SU-DHL-6 (cell line): ENCODE results near the gene GREB1L.

Experiments used
- H2AFZ ChIP-seq: fragments of 200-600 bp; sonication (generic); 2 replicates; pipeline ENCODE4 v1.6.1; 2014; ENCODE audit warnings: low read depth, mild to moderate bottlenecking, moderate library complexity, mixed read lengths, antibody characterized with exemption, low read length; ENCODE audit not compliant: severe bottlenecking
- H3F3A ChIP-seq: fragments of 200-600 bp; shearing (Covaris generic); 2 replicates; pipeline ENCODE4 v1.6.0; 2016; ENCODE audit warnings: antibody characterized with exemption, mild to moderate bottlenecking; ENCODE audit not compliant: insufficient read depth
- H3K27ac ChIP-seq: fragments of 200-600 bp; sonication (generic); 2 replicates; pipeline ENCODE4 v1.5.1; 2016; ENCODE audit warnings: low read depth, mild to moderate bottlenecking, low read length, moderate library complexity, mixed read lengths
- H3K27me3 ChIP-seq: fragments of 200-600 bp; sonication (generic), shearing (Covaris generic); 2 replicates; pipeline ENCODE4 v1.6.0; 2014; ENCODE audit warnings: mild to moderate bottlenecking, low read length
- H3K36me3 ChIP-seq: fragments of 200-600 bp; sonication (generic); 2 replicates; pipeline ENCODE4 v1.6.1; 2014; ENCODE audit warnings: mild to moderate bottlenecking, low read length, mixed read lengths
- H3K4me2 ChIP-seq: fragments of 300-600, 200-600 bp; shearing (Covaris generic), sonication (generic); 2 replicates; pipeline ENCODE4 v1.6.0; 2014; ENCODE audit warnings: low read length, low read depth, mild to moderate bottlenecking; ENCODE audit not compliant: poor library complexity, severe bottlenecking
- H3K4me3 ChIP-seq: fragments of 200-600 bp; sonication (generic); 2 replicates; pipeline ENCODE4 v1.5.1; 2014; ENCODE audit warnings: antibody characterized with exemption, low read length, mild to moderate bottlenecking, mixed read lengths; ENCODE audit not compliant: insufficient read depth, poor library complexity, severe bottlenecking
- H3K79me2 ChIP-seq: fragments of 200-600 bp; sonication (generic); 2 replicates; pipeline ENCODE4 v1.6.1; 2014; ENCODE audit warnings: mild to moderate bottlenecking, low read length, moderate library complexity; ENCODE audit not compliant: insufficient read depth
- H3K9ac ChIP-seq: fragments of 200-600 bp; sonication (generic); 2 replicates; pipeline ENCODE4 v1.7.0; 2014; ENCODE audit warnings: mild to moderate bottlenecking, low read length
- H3K9me2 ChIP-seq: fragments of 200-600 bp; sonication (generic); replicated peaks from 2 replicates; pipeline ENCODE4 v1.6.1; 2014; ENCODE audit warnings: low read length; ENCODE audit not compliant: insufficient read depth
- H3K9me3 ChIP-seq: fragments of 200-600 bp; sonication (generic); 2 replicates; pipeline ENCODE4 v1.6.1; 2014; ENCODE audit warnings: low read length, mixed read lengths; ENCODE audit not compliant: insufficient read depth
- H4K20me1 ChIP-seq: fragments of 200-600 bp; sonication (generic); 2 replicates; pipeline ENCODE4 v1.6.1; 2014; ENCODE audit warnings: low read depth, mild to moderate bottlenecking, antibody characterized with exemption, low read length, moderate library complexity, mixed read lengths
- EZH2phosphoT487 ChIP-seq: fragments of 200-600 bp; sonication (generic), shearing (Covaris generic); conservative IDR thresholded peaks from 2 replicates; pipeline ENCODE4 v1.6.1; 2018; ENCODE audit warnings: mild to moderate bottlenecking, antibody characterized with exemption, low read length, moderate library complexity, mixed read lengths
- TF ChIP-seq, protein P1 (sequence below): fragments of 200-600 bp; sonication (generic); IDR thresholded peaks from one replicate; pipeline ENCODE4 v1.5.1; 2017; ENCODE audit warnings: antibody characterized with exemption, mild to moderate bottlenecking, low read length, moderate library complexity; ENCODE audit not compliant: insufficient read depth, poor library complexity, severe bottlenecking

GREB1L gene

DNA sequence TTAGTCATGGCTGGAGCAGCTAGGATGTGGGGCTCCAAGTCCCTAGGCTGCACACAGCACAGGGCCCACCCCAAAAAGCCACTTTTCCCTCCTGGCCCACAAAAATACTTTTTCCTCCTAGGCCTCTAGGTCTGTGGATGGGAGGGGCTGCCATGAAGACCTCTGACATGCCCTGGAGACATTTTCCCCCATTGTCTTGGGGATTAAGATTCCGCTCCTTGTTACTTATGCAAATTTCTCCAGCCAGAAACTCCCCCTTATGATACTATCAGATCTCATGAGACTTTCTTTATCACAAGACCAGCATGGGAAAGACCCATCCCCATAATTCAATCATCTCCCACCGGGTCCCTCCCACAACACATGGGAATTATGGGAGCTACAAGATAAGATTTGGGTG is 232.6 kb downstream of the GREB1L start:
- H3K27ac ChIP-seq, result no peak overlapping the region
- no peaks in the 10 kb centered on the region for H3K36me3 ChIP-seq
- no peaks in the 10 kb centered on the region for H3K27me3 ChIP-seq
- H4K20me1 ChIP-seq, result no peaks in the 10 kb centered on the region
- no peaks in the 10 kb centered on the region for H3K9me3 ChIP-seq
- no peak overlapping the region for H3K4me2 ChIP-seq
- H3K9me2 ChIP-seq, result no peaks in the 10 kb centered on the region
- no peak for TF ChIP-seq EZH2phosphoT487
- TF ChIP-seq, protein P1, sequence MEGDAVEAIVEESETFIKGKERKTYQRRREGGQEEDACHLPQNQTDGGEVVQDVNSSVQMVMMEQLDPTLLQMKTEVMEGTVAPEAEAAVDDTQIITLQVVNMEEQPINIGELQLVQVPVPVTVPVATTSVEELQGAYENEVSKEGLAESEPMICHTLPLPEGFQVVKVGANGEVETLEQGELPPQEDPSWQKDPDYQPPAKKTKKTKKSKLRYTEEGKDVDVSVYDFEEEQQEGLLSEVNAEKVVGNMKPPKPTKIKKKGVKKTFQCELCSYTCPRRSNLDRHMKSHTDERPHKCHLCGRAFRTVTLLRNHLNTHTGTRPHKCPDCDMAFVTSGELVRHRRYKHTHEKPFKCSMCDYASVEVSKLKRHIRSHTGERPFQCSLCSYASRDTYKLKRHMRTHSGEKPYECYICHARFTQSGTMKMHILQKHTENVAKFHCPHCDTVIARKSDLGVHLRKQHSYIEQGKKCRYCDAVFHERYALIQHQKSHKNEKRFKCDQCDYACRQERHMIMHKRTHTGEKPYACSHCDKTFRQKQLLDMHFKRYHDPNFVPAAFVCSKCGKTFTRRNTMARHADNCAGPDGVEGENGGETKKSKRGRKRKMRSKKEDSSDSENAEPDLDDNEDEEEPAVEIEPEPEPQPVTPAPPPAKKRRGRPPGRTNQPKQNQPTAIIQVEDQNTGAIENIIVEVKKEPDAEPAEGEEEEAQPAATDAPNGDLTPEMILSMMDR, result no peak
- no peak overlapping the region for H2AFZ ChIP-seq
- no peaks in the 10 kb centered on the region for H3F3A ChIP-seq
- no peak overlapping the region for H3K9ac ChIP-seq
- H3K4me3 ChIP-seq, result no peak overlapping the region
- H3K79me2 ChIP-seq, result no peaks in the 10 kb centered on the region

DNA sequence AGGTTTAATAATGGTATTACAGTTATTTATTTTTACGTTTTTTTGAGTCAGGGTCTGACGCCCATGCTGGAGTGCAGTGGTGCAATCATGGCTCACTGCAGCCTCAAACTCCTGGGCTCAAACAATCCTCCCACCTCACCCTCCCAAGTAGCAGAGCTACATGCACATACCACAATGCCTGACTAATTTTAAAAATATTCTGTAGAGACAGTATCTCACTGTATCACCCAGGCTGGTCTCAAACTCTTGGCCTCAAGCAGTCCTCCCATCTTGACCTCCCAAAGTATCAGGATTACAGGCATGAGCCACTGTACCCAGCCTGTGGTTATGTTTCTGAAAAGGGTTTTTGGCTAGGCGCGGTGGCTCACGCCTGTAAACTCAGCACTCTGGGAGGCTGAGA is 237.7 kb downstream of the GREB1L start:
- Histone ChIP-seq H3K27ac (no peak overlapping the region), H3K79me2 (no peaks in the 10 kb centered on the region), H3K36me3 (no peaks in the 10 kb centered on the region), H3K9me3 (no peaks in the 10 kb centered on the region), H3F3A (no peaks in the 10 kb centered on the region), H4K20me1 (no peaks in the 10 kb centered on the region), H2AFZ (no peak overlapping the region), H3K9me2 (no peaks in the 10 kb centered on the region), H3K27me3 (no peaks in the 10 kb centered on the region), H3K4me3 (no peak overlapping the region), H3K9ac (no peak overlapping the region), H3K4me2 (no peak overlapping the region)
- TF ChIP-seq EZH2phosphoT487, result no peak
- TF ChIP-seq, protein P1, result no peak

DNA sequence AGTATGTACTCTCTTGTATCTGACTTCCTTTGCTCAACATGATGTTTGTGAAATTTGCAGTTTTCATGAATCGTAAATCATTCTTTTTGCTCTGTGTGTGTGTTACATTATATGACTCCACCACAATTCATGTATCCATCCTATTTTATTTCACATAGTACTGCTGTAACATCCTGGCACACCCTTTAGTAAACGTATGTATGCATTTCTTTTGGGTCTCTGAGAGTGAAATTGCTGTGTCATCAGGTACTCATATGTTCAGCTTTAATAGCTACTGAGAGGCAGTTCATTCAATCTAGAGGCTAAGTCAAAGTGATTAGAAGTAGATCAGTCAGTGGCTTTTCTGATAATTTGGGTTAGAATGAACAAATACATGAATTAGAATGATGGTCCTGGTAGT is 239.7 kb downstream of the GREB1L start:
- TF ChIP-seq EZH2phosphoT487, result no peak
- TF ChIP-seq, protein P1, result no peak

More for the DNA sequence above, 239.7 kb downstream of the GREB1L start:
- no peaks in the 10 kb centered on the region for H3K9me3 ChIP-seq
- H3F3A ChIP-seq, result no peaks in the 10 kb centered on the region
- no peaks in the 10 kb centered on the region for H4K20me1 ChIP-seq
- no peaks in the 10 kb centered on the region for H3K79me2 ChIP-seq
- no peak overlapping the region for H3K9ac ChIP-seq
- no peaks in the 10 kb centered on the region for H3K9me2 ChIP-seq
- no peak overlapping the region for H3K4me3 ChIP-seq
- H2AFZ ChIP-seq, result no peak overlapping the region
- H3K4me2 ChIP-seq, result no peak overlapping the region
- H3K36me3 ChIP-seq, result no peaks in the 10 kb centered on the region
- no peaks in the 10 kb centered on the region for H3K27me3 ChIP-seq
- no peak overlapping the region for H3K27ac ChIP-seq
